HepG2 (cell line): ENCODE data around the gene PDCD2. TPM values are rescaled to one million over a fixed set of nuclear protein-coding genes. Genes with fewer than 3 reads are reported as not detected.

ENCODE experiments used
- ATAC-seq: fragments of 200-7000 bp; cut with Tn5 transposase; 3 replicates; pipeline ENCODE4 v1.9.1; 2020; ENCODE audit warnings: mild to moderate bottlenecking, moderate library complexity
- BruUV-seq: library from RNA; stranded (reverse); fragments of 400-500 nt; replicated peaks from 2 replicates; lab custom pipeline; 2021; lab: Mats Ljungman, UMichigan
- CTCF ChIA-PET: fragments of 300-600 bp; formaldehyde crosslinking; extraction: SDS; loops from one replicate; lab custom pipeline; 2021; ENCODE audit warnings: low total read pairs, inconsistent platforms, low intra/inter-chr PET ratio; lab: Yijun Ruan, JAX
- POLR2A ChIA-PET: fragments of 350-600 bp; sonication (Branson Sonifier 250); formaldehyde crosslinking; loops from one replicate; lab custom pipeline; 2020; ENCODE audit warnings: antibody characterized with exemption, inconsistent platforms; lab: Yijun Ruan, JAX
- DNase-seq: peaks from one replicate; pipeline ENCODE4 v3.0.0-alpha.2; 2015; ENCODE audit warnings: low spot score
- FAIRE-seq: peaks from 3 replicates; lab custom pipeline; 2011; peaks lifted over from hg19 to GRCh38; lab: Jason Lieb, UNC
- H2AFZ ChIP-seq: one replicate; pipeline ENCODE4 v1.6.1; 2011; ENCODE audit warnings: low read length, inconsistent platforms
- H3K27ac ChIP-seq: fragments of 300-600 bp; 3 replicates; pipeline ENCODE4 v1.8.0; 2011; ENCODE audit warnings: mixed run types, mild to moderate bottlenecking, mixed read lengths, low read length, inconsistent platforms; ENCODE audit not compliant: insufficient read depth; ENCODE audit errors: extremely low read length
- H3K27me3 ChIP-seq, 2 experiments: fragments of 200-600 bp in 1 of 2; 2 replicates in 1 of 2; 3 replicates in 1 of 2; pipeline versions ENCODE4 v1.6.0 to v1.8.0; 2011; ENCODE audit warnings: low read length in 2 of 2, mild to moderate bottlenecking in 2 of 2, moderate library complexity in 2 of 2, inconsistent platforms in 1 of 2; ENCODE audit not compliant: insufficient read depth in 2 of 2, control insufficient read depth in 1 of 2
- H3K36me3 ChIP-seq, 2 experiments: fragments of 200-600 bp in 1 of 2; replicated peaks in 1 of 2; 2 replicates in 1 of 2; 3 replicates in 1 of 2; pipeline versions ENCODE4 v1.5.1 to v1.8.0; 2011; ENCODE audit warnings: low read length in 2 of 2, inconsistent platforms in 1 of 2; ENCODE audit not compliant: insufficient read depth in 2 of 2, control insufficient read depth in 1 of 2
- H3K4me1 ChIP-seq: 2 replicates; pipeline ENCODE4 v1.5.1; 2012; ENCODE audit warnings: low read length, inconsistent platforms; ENCODE audit not compliant: insufficient read depth
- H3K4me2 ChIP-seq: 2 replicates; pipeline ENCODE4 v1.6.0; 2011; ENCODE audit warnings: low read depth, low read length, inconsistent platforms
- H3K4me3 ChIP-seq, 3 experiments: fragments of 200-600 bp in 1 of 3; sonication (generic), shearing (Covaris generic) in 1 of 3; replicated peaks in 1 of 3; 2 replicates each; pipeline ENCODE4 v1.5.1; 2011 to 2016; ENCODE audit warnings: low read length in 3 of 3, inconsistent platforms in 2 of 3, low read depth in 2 of 3, mild to moderate bottlenecking in 2 of 3, control low read depth in 1 of 3, mixed read lengths in 1 of 3; ENCODE audit not compliant: insufficient read depth in 1 of 3
- H3K79me2 ChIP-seq: one replicate; pipeline ENCODE4 v1.6.1; 2011; ENCODE audit warnings: low read length, inconsistent platforms; ENCODE audit not compliant: insufficient read depth
- H3K9ac ChIP-seq: 2 replicates; pipeline ENCODE4 v1.6.0; 2011; ENCODE audit warnings: mild to moderate bottlenecking, low read depth, low read length, inconsistent platforms; ENCODE audit not compliant: insufficient read depth
- H3K9me3 ChIP-seq: 2 replicates; pipeline ENCODE4 v1.5.1; 2012; ENCODE audit warnings: mild to moderate bottlenecking, low read length
- H4K20me1 ChIP-seq: 2 replicates; pipeline ENCODE4 v1.6.0; 2011; ENCODE audit warnings: inconsistent platforms, mild to moderate bottlenecking, low read length, moderate library complexity; ENCODE audit not compliant: insufficient read depth
- FOXM1 ChIP-seq: sonication (generic); formaldehyde crosslinking; IDR thresholded peaks from 2 replicates; pipeline ENCODE4 v1.5.0; 2020; ENCODE audit warnings: missing genetic modification reagents
- JUND ChIP-seq: sonication (generic); formaldehyde crosslinking; IDR thresholded peaks from 2 replicates; pipeline ENCODE4 v1.8.0; 2022; ENCODE audit warnings: mild to moderate bottlenecking, missing genetic modification reagents
- MBNL3 ChIP-seq: fragments of 250-450 bp; sonication (Bioruptor Pico); conservative IDR thresholded peaks from 2 replicates; pipeline ENCODE4 v1.8.0; 2022; ENCODE audit warnings: mild to moderate bottlenecking, inconsistent platforms
- PBX2 ChIP-seq: IDR thresholded peaks from 2 replicates; pipeline ENCODE4 v1.6.1; 2016; ENCODE audit warnings: control low read depth
- ZNF232 ChIP-seq: sonication (generic); formaldehyde crosslinking; IDR thresholded peaks from 2 replicates; pipeline ENCODE4 v1.4.0; 2020; ENCODE audit warnings: missing genetic modification reagents, borderline replicate concordance
- ZNF326 ChIP-seq: sonication (generic); formaldehyde crosslinking; IDR thresholded peaks from 2 replicates; pipeline ENCODE4 v1.4.0; 2020; ENCODE audit warnings: missing genetic modification reagents, borderline replicate concordance
- ZNF382 ChIP-seq: sonication (generic); formaldehyde crosslinking; IDR thresholded peaks from 2 replicates; pipeline ENCODE4 v1.5.0; 2020; ENCODE audit warnings: missing genetic modification reagents, mild to moderate bottlenecking, borderline replicate concordance
- ZNF552 ChIP-seq: sonication (generic); formaldehyde crosslinking; IDR thresholded peaks from 2 replicates; pipeline ENCODE4 v1.9.0; 2022; ENCODE audit warnings: missing genetic modification reagents, mild to moderate bottlenecking, borderline replicate concordance
- ZNF781 ChIP-seq: sonication (generic); formaldehyde crosslinking; IDR thresholded peaks from 2 replicates; pipeline ENCODE4 v1.5.1; 2020; ENCODE audit warnings: borderline replicate concordance, mild to moderate bottlenecking, missing genetic modification reagents; ENCODE audit errors: not compliant biosample characterization
- ZNF788 ChIP-seq: sonication (generic); formaldehyde crosslinking; IDR thresholded peaks from 2 replicates; pipeline ENCODE4 v1.5.0; 2020; ENCODE audit warnings: mild to moderate bottlenecking, missing genetic modification reagents, borderline replicate concordance
- ZSCAN31 ChIP-seq: sonication (generic); formaldehyde crosslinking; IDR thresholded peaks from 2 replicates; pipeline ENCODE4 v1.5.0; 2020; ENCODE audit warnings: low read depth, mild to moderate bottlenecking, missing genetic modification reagents
- WGBS: methylation state at CpG from one replicate; pipeline ENCODE4 v1.1.6; 2017; ENCODE audit warnings: low lambda C conversion rate; 5-methylcytosine and 5-hydroxymethylcytosine counted together
- in situ Hi-C: cut with HindIII; loops from 2 replicates; pipeline ENCODE4 v1.10.0; 2017; ENCODE audit warnings: low pct_unique_long_range_greater_than_20kb; ENCODE audit not compliant: extremely low pct_ligation_motif_present
- intact Hi-C: fragments of 100-400 bp; cut with micrococcal nuclease; formaldehyde crosslinking; loops from one replicate; pipeline ENCODE4 v1.10.0; 2022; ENCODE audit not compliant: unreplicated experiment
- polyA plus RNA-seq, 8 experiments: library from polyadenylated mRNA; depleted of rRNA in 3 of 8; stranded (reverse) in 7 of 8; unstranded in 1 of 8; fragments of >200 nt; fragmentation: Illumina TruSeq in 4 of 8; extraction: Trizol in 4 of 8; gene quantifications; 2 replicates each; pipeline versions ENCODE4 v1.2.1 to v1.2.3, GENCODE V29; 2011 to 2016; ENCODE audit warnings: low read depth in 4 of 8, missing spikeins in 1 of 8, mixed read lengths in 1 of 8; ENCODE audit not compliant: insufficient read depth in 1 of 8
- total RNA-seq, 5 experiments: library from RNA; depleted of rRNA; stranded (reverse); fragments of >200 nt; fragmentation: Illumina TruSeq; extraction: Trizol; gene quantifications; 2 replicates each; pipeline ENCODE4 v1.2.3, GENCODE V29; 2016; ENCODE audit warnings: low read depth in 1 of 5

PDCD2 gene
- total and polyA plus RNA-seq, 2 of the 13 experiments (the other 11 are each of a cell fraction or from before 2014, with no cell fraction given) = 83.6 to 133 TPM

- TF ChIP-seq PBX2 (CRISPR knock-in tag) (no peak), ZNF232 (no peak), ZSCAN31 (CRISPR knock-in tag) (no peak)
Observed at GRCh38 chr6:170596426-170596825, 12.0 kb upstream of the PDCD2 start (continued).

GRCh38 chr6:170590725-170591124 lies 6.3 kb upstream of the PDCD2 start:
- no peak for FAIRE-seq
- DNase-seq = no peak
- Histone ChIP-seq H3K79me2 (no peaks in the 10 kb centered on the region), H4K20me1 (no peaks in the 10 kb centered on the region), H3K9me3 (peaks cover 20% of the 10 kb centered on the region), H3K4me1 (peaks cover 7% of the 10 kb centered on the region), H3K36me3 (no peaks in the 10 kb centered on the region), H3K27me3 (no peaks in the 10 kb centered on the region), H3K27ac (no peak overlapping the region), H3K4me2 (no peak overlapping the region), H3K4me3 (no peak overlapping the region), H2AFZ (no peak overlapping the region), H3K9ac (no peak overlapping the region)
- WGBS = 0% methylated on average over 1 of the region's 1 CpG
- ChIA-PET POLR2A (no interaction called here), CTCF (no interaction called here)
- no peak for TF ChIP-seq ZNF788 (CRISPR knock-in tag)
- no peak for TF ChIP-seq ZNF382 (CRISPR knock-in tag)
- TF ChIP-seq ZNF552 = no peak
- no peak for TF ChIP-seq ZNF781 (CRISPR knock-in tag)
- no peak for TF ChIP-seq MBNL3 (CRISPR knock-in tag)
- TF ChIP-seq JUND (CRISPR knock-in tag) = no peak
- TF ChIP-seq FOXM1 (CRISPR knock-in tag) = no peak
- no peak for TF ChIP-seq ZNF326 (CRISPR knock-in tag)
- ATAC-seq = no peak
- intact Hi-C loops = no loop called here
- in situ Hi-C loops = no loop called here
- BruUV-seq = no TSS peak
